Measurements from ENCODE around the gene DMKN.
"Not testable (repeated sequence)": the region's sequence is repeated elsewhere in the genome, so short reads cannot be mapped to it uniquely, and the experiment has no call there.

DNA sequence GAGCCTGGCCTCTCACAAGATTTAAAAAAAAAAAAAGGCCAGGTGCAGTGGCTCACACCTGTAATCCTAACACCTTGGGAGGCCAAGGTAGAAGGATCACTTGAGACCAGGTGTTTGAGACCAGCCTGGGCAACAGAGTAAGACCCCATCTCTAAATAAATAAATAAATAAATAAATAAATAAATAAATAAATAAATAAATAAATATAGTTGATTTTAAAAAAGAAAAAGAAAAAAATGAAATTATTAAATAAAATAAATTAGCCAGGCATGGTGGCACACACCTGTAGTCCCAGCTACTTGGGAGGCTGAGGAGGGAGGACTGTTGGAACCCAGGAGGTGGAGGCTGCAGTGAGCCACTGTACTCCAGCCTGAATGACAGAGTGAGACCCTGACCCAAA is 51.7 kb downstream of the DMKN start:
- TF ChIP-seq CTCF (IDR thresholded peaks at IDR 0.05; ENCODE audit: insufficient read depth, low read length, poor library complexity, severe bottlenecking); EZH2phosphoT487 (conservative IDR thresholded peaks at IDR 0.05; ENCODE audit: low read length): not testable (repeated sequence)

All from SU-DHL-6 (cell line).